Measurements from ENCODE around the gene PTPRD.
"Not testable (repeated sequence)": the region's sequence is repeated elsewhere in the genome, so short reads cannot be mapped to it uniquely, and the experiment has no call there.

The PTPRD gene

GRCh38 chr9:8697565-8697964, 1915.2 kb downstream of the PTPRD start:
- DNase-seq: not testable (repeated sequence)

GRCh38 chr9:8696516-8696915, 1916.3 kb downstream of the PTPRD start:
- DNase-seq: no peak

- no peak for DNase-seq
Measured at GRCh38 chr9:8694983-8695588, 1917.7 kb downstream of the PTPRD start.

GRCh38 chr9:8693464-8693863, 1919.3 kb downstream of the PTPRD start:
- no peak for DNase-seq

GRCh38 chr9:8686516-8686915, 1926.3 kb downstream of the PTPRD start:
- no peak for DNase-seq

GRCh38 chr9:8685825-8686224, 1927.0 kb downstream of the PTPRD start:
- no peak for DNase-seq

GRCh38 chr9:8684978-8685708, 1927.7 kb downstream of the PTPRD start:
- no peak for DNase-seq

GRCh38 chr9:8683496-8683895, 1929.3 kb downstream of the PTPRD start:
- no peak for DNase-seq

- no peak for DNase-seq
Measured at GRCh38 chr9:8680658-8681057, 1932.1 kb downstream of the PTPRD start.

- no peak for DNase-seq
Measured at GRCh38 chr9:8680157-8680556, 1932.6 kb downstream of the PTPRD start.

- DNase-seq: no peak
Measured at GRCh38 chr9:8679371-8679822, 1933.4 kb downstream of the PTPRD start.

GRCh38 chr9:8677741-8678140, 1935.1 kb downstream of the PTPRD start:
- no peak for DNase-seq

- DNase-seq: no peak
Measured at GRCh38 chr9:8674536-8674935, 1938.3 kb downstream of the PTPRD start.

- no peak for DNase-seq
Measured at GRCh38 chr9:8673830-8674229, 1939.0 kb downstream of the PTPRD start.

GRCh38 chr9:8670751-8671150, 1942.1 kb downstream of the PTPRD start:
- no peak for DNase-seq

- DNase-seq: no peak
Measured at GRCh38 chr9:8668751-8669150, 1944.1 kb downstream of the PTPRD start.

GRCh38 chr9:8668231-8668630, 1944.6 kb downstream of the PTPRD start:
- no peak for DNase-seq

GRCh38 chr9:8666060-8666459, 1946.7 kb downstream of the PTPRD start:
- DNase-seq: no peak

GRCh38 chr9:8660383-8660782, 1952.4 kb downstream of the PTPRD start:
- DNase-seq: no peak

- DNase-seq: no peak
Measured at GRCh38 chr9:8659108-8659507, 1953.7 kb downstream of the PTPRD start.

- no peak for DNase-seq
Measured at GRCh38 chr9:8655071-8655470, 1957.7 kb downstream of the PTPRD start.

- DNase-seq: no peak
Measured at GRCh38 chr9:8653855-8654254, 1958.9 kb downstream of the PTPRD start.

- no peak for DNase-seq
Measured at GRCh38 chr9:8653111-8653510, 1959.7 kb downstream of the PTPRD start.

GRCh38 chr9:8652255-8652654, 1960.5 kb downstream of the PTPRD start:
- no peak for DNase-seq

GRCh38 chr9:8651846-8652215, 1961.0 kb downstream of the PTPRD start:
- DNase-seq: no peak
